Pancreas (tissue), 10 donors: ENCODE results near the gene VSTM5. TPM values are rescaled to one million over a fixed set of nuclear protein-coding genes. Genes with fewer than 3 reads are reported as not detected.
A peak's percentile ranks its signal among the peaks of the same experiment; 100 is the strongest.

Source experiments
- ATAC-seq, 4 donors: fragments of 200-7000 bp; cut with Tn5 transposase; one replicate each; pipeline versions ENCODE4 v1.8.0 to v1.9.1; 2020; ENCODE audit warnings: mild to moderate bottlenecking in 4 of 4, moderate library complexity in 4 of 4
- DNase-seq, 6 donors: peaks; one replicate each; pipeline ENCODE4 v3.0.0-alpha.2; 2020
- FAIRE-seq: peaks from 2 replicates; lab custom pipeline; 2012; peaks lifted over from hg19 to GRCh38; lab: Jason Lieb, UNC
- H3K27ac ChIP-seq, 4 donors: fragments of 200-600 bp; sonication (generic); 1 replicate in 3 of 4; 2 replicates in 1 of 4; pipeline versions ENCODE4 v1.5.0 to v1.8.0; 2020
- H3K27me3 ChIP-seq, 4 donors: fragments of 200-600 bp; one replicate each; pipeline ENCODE4 v1.8.0; 2021
- H3K36me3 ChIP-seq, 3 donors: fragments of 200-600 bp; sonication (generic) in 1 of 3; one replicate each; pipeline versions ENCODE4 v1.5.0 to v1.8.0; 2020 to 2021
- H3K4me1 ChIP-seq, 3 donors: fragments of 200-600 bp; one replicate each; pipeline ENCODE4 v1.8.0; 2021
- H3K4me3 ChIP-seq, 4 donors: fragments of 200-600 bp; sonication (generic) in 2 of 4; one replicate each; pipeline versions ENCODE4 v1.5.0 to v1.8.0; 2020 to 2021
- H3K9me3 ChIP-seq, 4 donors: fragments of 200-600 bp; one replicate each; pipeline ENCODE4 v1.8.0; 2021
- WGBS, 2 donors: extraction: QIAGEN DNeasy Blood & Tissue Kit; methylation state at CpG; one replicate each; pipeline ENCODE4 v1.1.7; 2013; 5-methylcytosine and 5-hydroxymethylcytosine counted together
- intact Hi-C, 3 donors: fragments of 100-400 bp; cut with DNase I; formaldehyde crosslinking; loops; one replicate each; pipeline versions ENCODE4 v1.11.1 to v1.14.2; 2022
- polyA plus RNA-seq, 2 donors: library from polyadenylated mRNA; stranded (reverse); fragments of 200-250 nt; gene quantifications; one replicate each; pipeline ENCODE4 v1.2.3, GENCODE V29; 2013
- total RNA-seq, 6 donors: library from RNA; stranded (reverse); fragmentation: NEBNext Ultra II Directional in 4 of 6; extraction: Animal tissue kit (Norgen Biotek cat#: 25700) in 4 of 6; gene quantifications; one replicate each; pipeline versions ENCODE4 v1.2.1 to v1.2.4, GENCODE V29; 2021 to 2023
- TF ChIP-seq, protein P1 (sequence below), 4 donors: fragments of 200-600 bp; sonication (generic) in 3 of 4; IDR thresholded peaks; one replicate each; pipeline versions ENCODE4 v1.5.0 to v1.8.0; 2021; ENCODE audit warnings: antibody characterized with exemption in 4 of 4
- donor health status: healthy with polysubstance abuse.
- donor health status: DM: no; HTN: no; CAD: no; lungs with moderate emphysema.
- donor health status: DM: no; HTN: no; CAD: no.
- donor health status: control.
- donor health status: control.
- donor health status: Bipolar disorder and iron deficiency.
- donor health status: DM: yes; HTN: yes; CAD: no.
- donor health status: DM: no; HTN: no; CAD: no.
- donor health status: DM: no; HTN: no; CAD: no.
- donor health status: DM: yes; HTN: yes; CAD: no.

The VSTM5 gene
- total and polyA plus RNA-seq, 8 donors: 0.18 to 0.31 (median 0.25) TPM

DNA sequence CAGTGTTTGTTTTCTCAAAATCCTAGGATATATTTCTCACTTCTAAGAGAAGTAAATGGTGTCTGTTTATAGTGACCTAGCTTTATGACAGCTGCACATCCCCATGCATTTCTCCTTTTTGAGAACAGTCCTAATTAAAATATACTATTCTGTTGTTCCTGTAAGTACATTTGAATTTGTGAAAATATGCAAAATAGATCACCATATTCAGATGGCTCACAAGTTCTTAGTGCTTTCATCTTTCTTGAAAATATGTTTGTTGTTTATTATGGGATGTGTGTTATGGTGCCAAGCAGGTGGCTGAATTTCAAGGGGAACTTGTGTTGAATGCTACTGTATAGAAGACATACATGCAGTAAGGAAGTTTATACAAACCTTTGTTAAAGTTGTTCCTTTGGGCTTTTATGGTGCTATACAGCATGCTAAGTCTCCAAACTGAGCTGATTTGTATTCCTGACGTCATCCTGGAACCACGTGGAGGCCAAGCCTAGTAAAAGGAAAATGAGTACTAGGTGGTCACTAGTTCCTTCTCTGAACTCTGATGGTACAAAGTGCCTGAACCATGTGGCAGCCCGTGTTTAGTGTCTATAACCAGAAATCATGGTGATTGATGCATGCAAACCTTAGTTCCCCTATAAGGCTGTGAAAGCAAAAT lies 7.8 kb upstream of the VSTM5 start:
- Histone ChIP-seq H3K9me3 (no peaks in the 10 kb centered on the region), H3K27me3 (no peaks in the 10 kb centered on the region), H3K4me1 (no peaks in the 10 kb centered on the region), H3K4me3 (no peak overlapping the region), H3K36me3 (no peaks in the 10 kb centered on the region), H3K27ac (no peak overlapping the region)
- intact Hi-C loops: no loop called here
- TF ChIP-seq, protein P1, sequence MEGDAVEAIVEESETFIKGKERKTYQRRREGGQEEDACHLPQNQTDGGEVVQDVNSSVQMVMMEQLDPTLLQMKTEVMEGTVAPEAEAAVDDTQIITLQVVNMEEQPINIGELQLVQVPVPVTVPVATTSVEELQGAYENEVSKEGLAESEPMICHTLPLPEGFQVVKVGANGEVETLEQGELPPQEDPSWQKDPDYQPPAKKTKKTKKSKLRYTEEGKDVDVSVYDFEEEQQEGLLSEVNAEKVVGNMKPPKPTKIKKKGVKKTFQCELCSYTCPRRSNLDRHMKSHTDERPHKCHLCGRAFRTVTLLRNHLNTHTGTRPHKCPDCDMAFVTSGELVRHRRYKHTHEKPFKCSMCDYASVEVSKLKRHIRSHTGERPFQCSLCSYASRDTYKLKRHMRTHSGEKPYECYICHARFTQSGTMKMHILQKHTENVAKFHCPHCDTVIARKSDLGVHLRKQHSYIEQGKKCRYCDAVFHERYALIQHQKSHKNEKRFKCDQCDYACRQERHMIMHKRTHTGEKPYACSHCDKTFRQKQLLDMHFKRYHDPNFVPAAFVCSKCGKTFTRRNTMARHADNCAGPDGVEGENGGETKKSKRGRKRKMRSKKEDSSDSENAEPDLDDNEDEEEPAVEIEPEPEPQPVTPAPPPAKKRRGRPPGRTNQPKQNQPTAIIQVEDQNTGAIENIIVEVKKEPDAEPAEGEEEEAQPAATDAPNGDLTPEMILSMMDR (IDR thresholded peaks at IDR 0.05): no peak
- ATAC-seq (no peak), FAIRE-seq (no peak), DNase-seq (no peak)
- WGBS, 2 donors: 45 to 59% methylated on average over 3 of the region's 3 CpGs

- WGBS, 2 donors: 71 to 86% methylated on average over 3 of the region's 3 CpGs
- no peak overlapping the region for H3K27ac ChIP-seq
- intact Hi-C loops: no loop called here
- DNase-seq (no peak), ATAC-seq (peak in 2 of 4 donors; percentile 32 to 37), FAIRE-seq (no peak)
- H3K4me1 ChIP-seq: no peaks in the 10 kb centered on the region
- H3K36me3 ChIP-seq: no peaks in the 10 kb centered on the region
- H3K27me3 ChIP-seq: no peaks in the 10 kb centered on the region
- H3K4me3 ChIP-seq: no peak overlapping the region
- H3K9me3 ChIP-seq: no peaks in the 10 kb centered on the region
- TF ChIP-seq, protein P1 (IDR thresholded peaks at IDR 0.05): no peak
These were observed 7.1 kb upstream of the VSTM5 start for GRCh38 chr11:93857413-93858120.

GRCh38 chr11:93852242-93852641 lies 1.8 kb upstream of the VSTM5 start:
- no peak overlapping the region for H3K27ac ChIP-seq
- H3K36me3 ChIP-seq: no peaks in the 10 kb centered on the region
- 92 to 95% methylated on average over 5 of the region's 5 CpGs for WGBS, 2 donors
- no peak overlapping the region for H3K4me3 ChIP-seq
- ATAC-seq (no peak), DNase-seq (no peak), FAIRE-seq (no peak)
- peaks cover 0 to 5% (median 0%) of the 10 kb centered on the region in 3 donors for H3K4me1 ChIP-seq
- H3K27me3 ChIP-seq: no peaks in the 10 kb centered on the region
- H3K9me3 ChIP-seq: no peaks in the 10 kb centered on the region
- TF ChIP-seq, protein P1 (IDR thresholded peaks at IDR 0.05): no peak
- intact Hi-C loops: no loop called here

DNA sequence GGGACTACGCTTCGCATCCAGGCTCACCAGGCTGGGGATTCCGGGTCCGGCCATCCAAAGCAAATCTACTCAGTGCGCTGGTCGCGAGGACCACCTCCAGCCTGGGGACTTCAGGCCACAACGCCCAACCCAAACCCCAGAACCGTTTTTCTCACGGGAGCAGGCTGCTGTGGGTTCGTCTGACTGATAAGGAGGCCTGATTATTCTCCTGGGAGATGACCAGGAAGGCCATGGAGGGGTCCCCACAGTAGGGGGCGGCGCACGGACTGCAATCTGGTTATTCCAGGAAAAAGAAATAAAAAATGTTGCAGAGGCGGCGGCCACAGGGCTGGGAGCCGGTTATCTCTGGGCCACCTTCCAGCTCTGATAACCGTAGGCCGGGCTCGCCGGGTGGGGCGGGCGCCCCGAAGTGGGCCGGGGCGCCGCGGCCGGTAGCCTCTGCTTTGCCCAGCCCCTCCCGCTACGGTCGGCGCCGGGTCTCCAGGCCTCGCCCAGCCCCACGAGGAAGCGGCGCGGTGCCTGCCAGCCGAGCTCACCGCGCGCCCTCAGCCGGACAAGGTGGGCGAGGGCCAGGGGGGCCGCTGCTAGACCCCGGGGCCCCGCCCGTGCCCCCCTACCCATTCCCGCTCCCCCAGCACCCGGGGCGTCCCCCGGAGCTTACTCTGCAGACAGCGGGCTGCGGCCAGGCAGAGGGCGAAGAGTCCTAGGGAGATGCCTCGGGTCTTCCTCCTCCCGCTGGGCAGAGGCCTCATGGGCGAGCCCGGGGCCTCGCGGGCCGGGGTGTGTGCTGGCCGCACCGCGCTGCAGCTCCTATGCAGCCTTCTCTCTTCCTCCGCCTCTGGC lies 446 bp downstream of the VSTM5 start:
- peaks cover 0 to 5% (median 0%) of the 10 kb centered on the region in 3 donors for H3K4me1 ChIP-seq
- DNase-seq: peak; percentile 21 to 79 (median 50)
- no peaks in the 10 kb centered on the region for H3K36me3 ChIP-seq
- TF ChIP-seq, protein P1 (IDR thresholded peaks at IDR 0.05): no peak
- FAIRE-seq: no peak
- no peaks in the 10 kb centered on the region for H3K9me3 ChIP-seq
- no peaks in the 10 kb centered on the region for H3K27me3 ChIP-seq
- 3 to 4% methylated on average over 55 to 67 of the region's 67 CpGs for WGBS, 2 donors
- peak; percentile 78 to 91 (median 84) for ATAC-seq
- peak overlapping the region in 1 of 4 donors; percentile 23 for H3K27ac ChIP-seq
- peak overlapping the region; percentile 40 to 57 (median 44) for H3K4me3 ChIP-seq
- intact Hi-C loops: no loop called here
